Measurements from ENCODE around the gene NPAS3.

Gene NPAS3

DNA sequence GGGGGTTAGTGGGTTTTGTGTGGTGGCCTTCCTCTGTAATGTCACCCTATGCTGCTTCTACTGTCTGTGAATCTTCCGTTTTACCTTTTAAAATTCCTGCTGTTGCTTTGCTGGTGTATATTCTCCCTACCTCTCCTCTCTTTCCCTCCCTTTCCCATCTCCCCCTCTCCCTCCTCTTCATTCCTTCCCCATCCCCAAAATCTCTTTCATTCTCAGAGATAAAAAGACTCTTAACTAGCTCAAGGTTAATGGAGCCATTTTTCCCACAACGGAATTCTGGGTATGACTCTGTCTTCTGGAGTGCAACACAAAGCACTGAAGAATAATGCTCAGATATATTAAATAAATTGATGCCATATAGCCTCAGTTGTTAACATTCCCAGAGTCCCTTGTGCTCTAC, 864.1 kb downstream of the NPAS3 start:
- TF ChIP-seq, protein P1, sequence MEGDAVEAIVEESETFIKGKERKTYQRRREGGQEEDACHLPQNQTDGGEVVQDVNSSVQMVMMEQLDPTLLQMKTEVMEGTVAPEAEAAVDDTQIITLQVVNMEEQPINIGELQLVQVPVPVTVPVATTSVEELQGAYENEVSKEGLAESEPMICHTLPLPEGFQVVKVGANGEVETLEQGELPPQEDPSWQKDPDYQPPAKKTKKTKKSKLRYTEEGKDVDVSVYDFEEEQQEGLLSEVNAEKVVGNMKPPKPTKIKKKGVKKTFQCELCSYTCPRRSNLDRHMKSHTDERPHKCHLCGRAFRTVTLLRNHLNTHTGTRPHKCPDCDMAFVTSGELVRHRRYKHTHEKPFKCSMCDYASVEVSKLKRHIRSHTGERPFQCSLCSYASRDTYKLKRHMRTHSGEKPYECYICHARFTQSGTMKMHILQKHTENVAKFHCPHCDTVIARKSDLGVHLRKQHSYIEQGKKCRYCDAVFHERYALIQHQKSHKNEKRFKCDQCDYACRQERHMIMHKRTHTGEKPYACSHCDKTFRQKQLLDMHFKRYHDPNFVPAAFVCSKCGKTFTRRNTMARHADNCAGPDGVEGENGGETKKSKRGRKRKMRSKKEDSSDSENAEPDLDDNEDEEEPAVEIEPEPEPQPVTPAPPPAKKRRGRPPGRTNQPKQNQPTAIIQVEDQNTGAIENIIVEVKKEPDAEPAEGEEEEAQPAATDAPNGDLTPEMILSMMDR (IDR thresholded peaks at IDR 0.05; ENCODE audit: insufficient read depth, low read depth, low read length, missing control alignments) = no peak

DNA sequence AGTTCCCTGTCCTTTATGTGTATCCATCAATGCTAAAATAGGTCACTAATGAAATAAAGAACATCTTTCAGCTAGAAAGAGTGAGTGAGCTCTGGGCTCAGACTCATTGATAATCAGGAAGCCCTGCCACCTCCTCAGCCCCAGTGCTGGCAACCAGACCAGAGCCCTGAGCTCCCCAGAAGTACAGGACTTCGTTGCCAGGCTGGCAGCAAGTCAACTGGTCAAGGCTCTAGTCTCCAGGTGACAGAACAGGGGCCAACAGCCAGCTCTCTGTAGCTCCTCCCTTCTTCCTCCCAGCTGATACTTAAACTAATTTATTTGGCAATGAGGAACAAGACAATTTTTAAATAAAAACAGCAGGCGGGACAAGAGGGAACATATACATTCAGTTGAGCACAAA, 866.9 kb downstream of the NPAS3 start:
- DNase-seq (ENCODE audit: low read depth) = no peak
- TF ChIP-seq, protein P1 (IDR thresholded peaks at IDR 0.05; ENCODE audit: insufficient read depth, low read depth, low read length, missing control alignments) = no peak
- no peak overlapping the region for H3K4me3 ChIP-seq (ENCODE audit: low read length)

More for the DNA sequence above, 864.1 kb downstream of the NPAS3 start:
- no peak overlapping the region for H3K4me3 ChIP-seq (ENCODE audit: low read length)
- no peak for DNase-seq (ENCODE audit: low read depth)

DNA sequence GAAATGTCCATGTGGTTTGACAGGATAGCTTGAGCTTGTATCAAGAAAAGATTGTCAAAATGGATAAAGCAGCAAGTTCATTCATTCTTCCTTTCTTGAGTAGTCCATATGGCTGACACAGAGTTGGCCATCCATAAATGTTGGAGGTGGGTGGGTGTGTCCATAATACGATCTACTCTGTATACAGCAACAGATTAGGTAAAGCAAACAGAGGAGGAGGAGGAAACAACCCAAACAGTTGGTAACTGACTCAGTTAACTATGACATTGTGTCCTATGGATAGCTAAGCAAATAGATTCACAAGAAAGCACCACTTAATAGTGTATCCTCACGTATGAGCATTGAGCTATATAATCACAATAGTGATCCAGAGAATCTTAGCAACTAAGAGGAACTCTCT, 868.2 kb downstream of the NPAS3 start:
- DNase-seq (ENCODE audit: low read depth) = no peak
- no peak overlapping the region for H3K4me3 ChIP-seq (ENCODE audit: low read length)
- TF ChIP-seq, protein P1 (IDR thresholded peaks at IDR 0.05; ENCODE audit: insufficient read depth, low read depth, low read length, missing control alignments) = no peak

DNA sequence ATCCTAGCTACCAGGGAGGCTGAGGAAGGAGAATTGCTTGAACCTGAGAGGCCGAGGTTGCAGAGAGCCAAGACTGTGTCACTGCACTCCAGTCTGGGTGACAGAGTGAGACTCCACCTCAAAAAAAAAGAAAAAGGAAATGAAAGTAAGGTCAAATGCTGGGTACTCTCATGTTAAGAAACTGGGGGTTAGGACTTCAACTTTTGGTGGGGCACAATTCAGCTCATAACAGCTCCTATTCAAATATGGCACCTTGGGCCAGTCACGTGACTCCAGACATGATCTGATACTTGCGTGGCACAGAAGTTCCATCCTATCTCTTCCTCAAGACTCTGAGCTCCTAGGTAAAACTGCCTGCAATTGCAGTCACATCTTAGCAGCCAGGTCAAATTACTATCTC, 869.5 kb downstream of the NPAS3 start:
- TF ChIP-seq, protein P1 (IDR thresholded peaks at IDR 0.05; ENCODE audit: insufficient read depth, low read depth, low read length, missing control alignments) = no peak

DNA sequence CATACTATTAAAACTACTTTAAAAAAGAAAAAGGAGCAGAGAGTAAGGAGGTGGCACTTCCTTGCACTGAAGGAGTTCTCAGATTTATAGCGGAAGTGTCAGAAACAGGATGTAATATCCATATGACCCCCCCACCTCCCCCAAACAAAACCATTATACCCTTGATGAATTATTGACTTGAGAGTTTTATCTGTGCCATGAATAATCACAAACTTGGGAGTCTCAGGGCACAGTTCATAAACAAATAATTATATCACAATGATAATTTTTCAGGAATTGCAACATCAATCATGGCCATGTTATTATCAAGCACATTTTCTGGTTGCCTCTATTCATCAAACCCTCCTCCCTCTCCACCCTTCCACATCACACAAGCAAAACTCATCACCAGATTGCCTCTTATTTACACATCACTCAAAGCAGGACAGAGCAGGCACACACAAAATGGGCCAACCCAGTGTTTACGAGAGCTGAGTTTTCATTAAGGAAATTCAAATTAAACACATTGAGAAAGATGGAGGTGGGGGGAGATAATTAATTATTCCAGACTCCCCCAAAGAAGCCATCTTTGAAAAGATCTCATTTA, 870.8 kb downstream of the NPAS3 start:
- no peak overlapping the region for H3K4me3 ChIP-seq (ENCODE audit: low read length)
- no peak for DNase-seq (ENCODE audit: low read depth)
- TF ChIP-seq, protein P1 (IDR thresholded peaks at IDR 0.05; ENCODE audit: insufficient read depth, low read depth, low read length, missing control alignments) = no peak

More for the DNA sequence above, 869.5 kb downstream of the NPAS3 start:
- no peak overlapping the region for H3K4me3 ChIP-seq (ENCODE audit: low read length)
- no peak for DNase-seq (ENCODE audit: low read depth)

DNA sequence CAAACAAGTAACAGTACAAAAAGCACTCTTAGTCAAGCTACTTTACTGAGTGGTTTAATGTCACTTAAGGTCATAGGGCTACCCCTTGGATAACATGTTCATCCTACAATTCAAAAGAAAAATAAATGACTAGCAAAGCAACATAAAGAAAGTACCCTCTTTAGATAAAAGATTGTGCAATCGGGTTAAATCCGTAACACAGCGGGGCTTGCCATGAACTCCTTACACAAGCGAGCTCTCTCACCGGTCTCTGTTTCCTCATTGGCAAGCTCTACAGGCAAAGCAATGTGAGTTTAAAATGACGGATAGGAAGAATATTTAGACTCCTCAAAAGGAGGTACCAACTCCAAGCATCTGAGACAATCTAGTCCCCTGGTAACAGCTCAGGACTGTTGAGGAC, 871.6 kb downstream of the NPAS3 start:
- peak; percentile 35 for DNase-seq (ENCODE audit: low read depth)
- no peak overlapping the region for H3K4me3 ChIP-seq (ENCODE audit: low read length)
- TF ChIP-seq, protein P1 (IDR thresholded peaks at IDR 0.05; ENCODE audit: insufficient read depth, low read depth, low read length, missing control alignments) = no peak

DNA sequence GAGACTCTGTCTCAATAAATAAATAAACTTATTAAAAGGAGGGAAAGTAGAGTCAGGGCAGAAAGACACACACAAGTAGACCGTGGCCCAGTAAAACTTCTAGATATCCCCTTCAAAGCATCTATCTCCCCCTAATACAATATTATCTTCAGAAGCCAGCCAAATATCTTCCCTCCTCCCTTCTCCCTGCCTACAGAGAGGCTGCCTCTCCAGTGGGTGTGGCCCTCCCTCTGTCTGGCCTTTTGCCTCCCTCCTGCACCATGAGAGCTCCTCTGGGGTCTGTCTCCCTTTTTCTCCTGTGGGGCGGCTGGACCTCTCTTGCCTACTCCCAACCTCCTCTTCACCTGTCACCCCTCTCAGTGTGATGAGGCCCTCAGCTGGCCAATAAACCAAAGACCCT, 873.0 kb downstream of the NPAS3 start:
- DNase-seq (ENCODE audit: low read depth) = no peak
- TF ChIP-seq, protein P1 (IDR thresholded peaks at IDR 0.05; ENCODE audit: insufficient read depth, low read depth, low read length, missing control alignments) = no peak
- H3K4me3 ChIP-seq (ENCODE audit: low read length) = no peak overlapping the region

Data from epithelial cell of esophagus (primary cell).